GM12874 (cell line): Measurements from ENCODE around the gene SCT.

ENCODE experiments used
- TF ChIP-seq, protein P1 (sequence below): IDR thresholded peaks from 2 replicates; pipeline ENCODE4 v1.5.1; 2011; ENCODE audit warnings: low read depth, mild to moderate bottlenecking, control low read depth, low read length, moderate library complexity; ENCODE audit not compliant: insufficient read depth

Gene SCT

GRCh38 chr11:579830-580601 is 47.0 kb downstream of the SCT start:
- TF ChIP-seq, protein P1, sequence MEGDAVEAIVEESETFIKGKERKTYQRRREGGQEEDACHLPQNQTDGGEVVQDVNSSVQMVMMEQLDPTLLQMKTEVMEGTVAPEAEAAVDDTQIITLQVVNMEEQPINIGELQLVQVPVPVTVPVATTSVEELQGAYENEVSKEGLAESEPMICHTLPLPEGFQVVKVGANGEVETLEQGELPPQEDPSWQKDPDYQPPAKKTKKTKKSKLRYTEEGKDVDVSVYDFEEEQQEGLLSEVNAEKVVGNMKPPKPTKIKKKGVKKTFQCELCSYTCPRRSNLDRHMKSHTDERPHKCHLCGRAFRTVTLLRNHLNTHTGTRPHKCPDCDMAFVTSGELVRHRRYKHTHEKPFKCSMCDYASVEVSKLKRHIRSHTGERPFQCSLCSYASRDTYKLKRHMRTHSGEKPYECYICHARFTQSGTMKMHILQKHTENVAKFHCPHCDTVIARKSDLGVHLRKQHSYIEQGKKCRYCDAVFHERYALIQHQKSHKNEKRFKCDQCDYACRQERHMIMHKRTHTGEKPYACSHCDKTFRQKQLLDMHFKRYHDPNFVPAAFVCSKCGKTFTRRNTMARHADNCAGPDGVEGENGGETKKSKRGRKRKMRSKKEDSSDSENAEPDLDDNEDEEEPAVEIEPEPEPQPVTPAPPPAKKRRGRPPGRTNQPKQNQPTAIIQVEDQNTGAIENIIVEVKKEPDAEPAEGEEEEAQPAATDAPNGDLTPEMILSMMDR: no peak

GRCh38 chr11:578276-579035 is 48.5 kb downstream of the SCT start:
- TF ChIP-seq, protein P1: no peak

DNA sequence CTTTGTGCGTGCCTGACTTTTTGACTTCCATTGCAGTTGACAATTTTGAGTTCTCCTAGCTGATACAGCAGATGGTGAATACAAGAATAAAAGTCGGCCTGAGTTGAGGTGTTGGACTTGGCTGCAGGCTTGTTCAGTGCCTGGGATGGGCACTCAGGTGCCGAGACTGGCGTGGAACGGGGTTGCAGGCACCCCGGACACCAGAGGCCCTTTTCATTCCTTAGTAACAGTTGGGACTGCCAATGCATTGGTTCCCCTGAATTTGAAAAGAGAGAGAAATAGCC is 49.4 kb downstream of the SCT start:
- TF ChIP-seq, protein P1: no peak

GRCh38 chr11:576811-577610 is 50.0 kb downstream of the SCT start:
- TF ChIP-seq, protein P1: no peak
